Measurements from ENCODE around the gene MARCHF3. TPM values are rescaled to one million over a fixed set of nuclear protein-coding genes. Genes with fewer than 3 reads are reported as not detected.

Gene MARCHF3
- total and polyA plus RNA-seq, 10 donors = 2.3 to 14.8 (median 10.9) TPM

DNA sequence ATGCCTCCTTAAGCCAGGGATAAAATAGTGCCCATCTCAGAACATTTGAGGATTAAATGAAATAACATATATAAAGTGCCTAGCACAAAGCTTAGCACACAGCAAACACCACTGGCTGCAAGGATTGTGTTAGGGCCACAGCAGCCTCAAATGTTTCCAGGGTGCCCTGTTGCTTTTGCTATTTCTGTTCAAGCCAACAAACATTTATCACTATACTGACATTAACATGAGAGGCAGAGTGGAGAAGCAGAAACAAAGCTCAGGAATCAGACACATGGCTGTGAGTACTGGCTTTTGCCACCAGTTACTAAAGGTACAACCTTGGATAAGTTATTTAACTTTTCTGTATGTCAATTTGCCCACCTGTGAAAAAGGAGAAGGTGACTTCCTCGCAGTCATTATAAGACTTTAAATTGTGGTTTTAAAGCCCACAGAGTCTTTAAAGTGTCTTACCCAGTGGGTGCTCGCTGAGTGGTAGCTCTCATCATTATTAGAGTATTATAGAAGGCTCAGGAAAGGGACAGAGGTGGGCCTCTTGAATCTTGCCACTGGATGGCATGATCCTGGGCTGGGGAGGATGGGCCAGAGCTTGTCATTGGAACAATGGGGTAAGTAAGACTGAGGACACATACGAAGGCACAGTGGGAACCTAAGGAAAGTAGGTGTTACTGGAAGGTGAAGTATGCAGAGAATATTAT, 98.2 kb downstream of the MARCHF3 start:
- H3K4me3 ChIP-seq = no peak overlapping the region
- TF ChIP-seq CTCF (IDR thresholded peaks at IDR 0.05 in 8 of 11, conservative IDR thresholded peaks at IDR 0.05 in 3 of 11) = no peak
- TF ChIP-seq POLR2AphosphoS5 (IDR thresholded peaks at IDR 0.05) = no peak
- TF ChIP-seq POLR2A (IDR thresholded peaks at IDR 0.05) = no peak
- no peaks in the 10 kb centered on the region for H3K9me3 ChIP-seq
- 75 to 79% (median 78%) methylated on average over 3 of the region's 3 CpGs for WGBS, 5 donors
- H3K27me3 ChIP-seq (replicated peaks in 1 of 7) = no peaks in the 10 kb centered on the region
- H3K27ac ChIP-seq = no peak overlapping the region
- intact Hi-C loops (cut with DNase I; ENCODE audit: low total_unique reads) = no loop called here
- no peak for DNase-seq
- no peaks in the 10 kb centered on the region for H3K36me3 ChIP-seq
- H3K4me1 ChIP-seq = no peaks in the 10 kb centered on the region

- TF ChIP-seq POLR2AphosphoS5 (IDR thresholded peaks at IDR 0.05) (no peak), CTCF (IDR thresholded peaks at IDR 0.05 in 8 of 11, conservative IDR thresholded peaks at IDR 0.05 in 3 of 11) (no peak), POLR2A (IDR thresholded peaks at IDR 0.05) (no peak)
- H3K36me3 ChIP-seq = no peaks in the 10 kb centered on the region
- H3K27me3 ChIP-seq (replicated peaks in 1 of 7) = no peaks in the 10 kb centered on the region
- no peak overlapping the region for H3K27ac ChIP-seq
- intact Hi-C loops (cut with DNase I; ENCODE audit: low total_unique reads) = no loop called here
- no peaks in the 10 kb centered on the region for H3K4me1 ChIP-seq
- 92 to 97% (median 96%) methylated on average over 3 of the region's 3 CpGs for WGBS, 5 donors
- no peak for DNase-seq
- H3K4me3 ChIP-seq = no peak overlapping the region
- no peaks in the 10 kb centered on the region for H3K9me3 ChIP-seq
These were observed 102.3 kb downstream of the MARCHF3 start for GRCh38 chr5:126928041-126928440.

- WGBS, 5 donors = 88 to 100% (median 97%) methylated on average over 1 of the region's 1 CpG
- TF ChIP-seq CTCF (IDR thresholded peaks at IDR 0.05 in 8 of 11, conservative IDR thresholded peaks at IDR 0.05 in 3 of 11) = no peak
- TF ChIP-seq POLR2AphosphoS5 (IDR thresholded peaks at IDR 0.05) = no peak
- no peak for TF ChIP-seq POLR2A (IDR thresholded peaks at IDR 0.05)
- no peak for DNase-seq
- Histone ChIP-seq H3K4me3 (no peak overlapping the region), H3K27me3 (replicated peaks in 1 of 7) (no peaks in the 10 kb centered on the region), H3K36me3 (no peaks in the 10 kb centered on the region), H3K9me3 (no peaks in the 10 kb centered on the region), H3K4me1 (no peaks in the 10 kb centered on the region), H3K27ac (no peak overlapping the region)
- intact Hi-C loops (cut with DNase I; ENCODE audit: low total_unique reads) = no loop called here
These were observed 102.9 kb downstream of the MARCHF3 start for GRCh38 chr5:126927429-126927828.

DNA sequence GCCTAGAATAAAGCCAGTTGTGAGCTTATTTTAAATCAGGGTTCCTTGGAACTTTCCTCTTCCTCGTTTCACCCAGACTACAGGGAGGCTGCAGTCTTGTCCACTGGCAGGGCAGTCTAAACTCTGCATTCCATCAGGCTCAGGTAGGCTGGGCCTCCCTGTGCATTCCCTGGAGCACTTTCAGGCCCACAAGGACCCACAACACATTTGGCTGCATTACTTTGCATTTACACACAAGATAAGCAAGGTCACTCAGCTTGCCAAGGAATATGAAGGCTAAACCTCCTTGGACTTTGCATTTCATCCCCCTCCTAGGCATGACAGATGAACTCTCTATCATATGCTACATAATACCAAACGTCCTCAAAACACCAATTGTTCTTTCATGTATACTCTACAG, 104.2 kb downstream of the MARCHF3 start:
- TF ChIP-seq POLR2A (IDR thresholded peaks at IDR 0.05) (no peak), CTCF (IDR thresholded peaks at IDR 0.05 in 8 of 11, conservative IDR thresholded peaks at IDR 0.05 in 3 of 11) (no peak), POLR2AphosphoS5 (IDR thresholded peaks at IDR 0.05) (no peak)
- Histone ChIP-seq H3K27me3 (replicated peaks in 1 of 7) (no peaks in the 10 kb centered on the region), H3K4me3 (no peak overlapping the region), H3K36me3 (no peaks in the 10 kb centered on the region), H3K9me3 (no peaks in the 10 kb centered on the region), H3K27ac (no peak overlapping the region), H3K4me1 (no peaks in the 10 kb centered on the region)
- 68 to 89% (median 78%) methylated on average over 2 of the region's 2 CpGs for WGBS, 5 donors
- intact Hi-C loops (cut with DNase I; ENCODE audit: low total_unique reads) = no loop called here
- DNase-seq = no peak

Data from spleen (tissue), 11 donors.